Smooth muscle cell (in vitro differentiated cells): Measurements from ENCODE around the gene TNNI3K. TPM values are rescaled to one million over a fixed set of nuclear protein-coding genes. Genes with fewer than 3 reads are reported as not detected.

Experiments
- DNase-seq: peaks from one replicate; lab custom pipeline; 2025; ENCODE audit not compliant: unreplicated experiment; lab: John Stamatoyannopoulos, UW
- H2AFZ ChIP-seq: fragments of 200-600 bp; sonication (generic); 2 replicates; pipeline ENCODE4 v1.6.0; 2016; ENCODE audit warnings: antibody characterized with exemption, low read depth, mild to moderate bottlenecking
- H3F3A ChIP-seq: fragments of 200-600 bp; sonication (generic); 2 replicates; pipeline ENCODE4 v1.6.0; 2017; ENCODE audit warnings: antibody characterized with exemption, low read depth
- H3K27ac ChIP-seq: fragments of 200-600 bp; sonication (generic); 2 replicates; pipeline ENCODE4 v1.5.1; 2016; ENCODE audit warnings: low read depth, mild to moderate bottlenecking
- H3K27me3 ChIP-seq: fragments of 200-600 bp; sonication (generic); 2 replicates; pipeline ENCODE4 v1.6.1; 2016; ENCODE audit warnings: low read depth, mild to moderate bottlenecking
- H3K36me3 ChIP-seq: fragments of 200-600 bp; sonication (generic); 2 replicates; pipeline ENCODE4 v1.5.1; 2016; ENCODE audit warnings: low read depth
- H3K4me1 ChIP-seq: fragments of 200-600 bp; sonication (generic); 2 replicates; pipeline ENCODE4 v1.5.1; 2016; ENCODE audit warnings: low read depth
- H3K4me2 ChIP-seq: fragments of 200-600 bp; sonication (generic); 2 replicates; pipeline ENCODE4 v1.6.0; 2016; ENCODE audit warnings: mild to moderate bottlenecking
- H3K4me3 ChIP-seq: fragments of 200-600 bp; sonication (generic); 2 replicates; pipeline ENCODE4 v1.5.1; 2016; ENCODE audit warnings: mild to moderate bottlenecking
- H3K79me2 ChIP-seq: fragments of 200-600 bp; sonication (generic); 2 replicates; pipeline ENCODE4 v1.6.0; 2016; ENCODE audit warnings: low read depth, mild to moderate bottlenecking
- H3K9ac ChIP-seq: fragments of 200-600 bp; sonication (generic); 2 replicates; pipeline ENCODE4 v1.6.0; 2016; ENCODE audit warnings: low read depth
- H3K9me3 ChIP-seq: fragments of 200-600 bp; sonication (generic); replicated peaks from 2 replicates; pipeline ENCODE4 v1.5.1; 2016; ENCODE audit warnings: low read depth
- H4K20me1 ChIP-seq: fragments of 200-600 bp; sonication (generic); 2 replicates; pipeline ENCODE4 v1.6.0; 2016; ENCODE audit warnings: low read depth
- WGBS: methylation state at CpG from one replicate; pipeline ENCODE4 v1.1.7; 2016; ENCODE audit warnings: low lambda C conversion rate; 5-methylcytosine and 5-hydroxymethylcytosine counted together
- polyA plus RNA-seq: library from polyadenylated mRNA; unstranded; fragments of >200 nt; fragmentation: Nextera tagmentation; extraction: Ambion mirVana; gene quantifications from 2 replicates; pipeline ENCODE4 v1.2.1, GENCODE V29; 2016
- total RNA-seq: library from RNA; depleted of rRNA; stranded (reverse); fragments of >200 nt; gene quantifications from 2 replicates; pipeline ENCODE4 v1.2.3, GENCODE V29; 2014
- TF ChIP-seq, protein P1 (sequence below): fragments of 200-600 bp; sonication (generic); IDR thresholded peaks from 2 replicates; pipeline ENCODE4 v1.5.1; 2017; ENCODE audit warnings: borderline replicate concordance, mild to moderate bottlenecking, antibody characterized with exemption; ENCODE audit not compliant: insufficient read depth, poor library complexity, severe bottlenecking

TNNI3K gene
- total and polyA plus RNA-seq, 2 experiments from 2014 or later = 0.55 to 9.6 TPM

DNA sequence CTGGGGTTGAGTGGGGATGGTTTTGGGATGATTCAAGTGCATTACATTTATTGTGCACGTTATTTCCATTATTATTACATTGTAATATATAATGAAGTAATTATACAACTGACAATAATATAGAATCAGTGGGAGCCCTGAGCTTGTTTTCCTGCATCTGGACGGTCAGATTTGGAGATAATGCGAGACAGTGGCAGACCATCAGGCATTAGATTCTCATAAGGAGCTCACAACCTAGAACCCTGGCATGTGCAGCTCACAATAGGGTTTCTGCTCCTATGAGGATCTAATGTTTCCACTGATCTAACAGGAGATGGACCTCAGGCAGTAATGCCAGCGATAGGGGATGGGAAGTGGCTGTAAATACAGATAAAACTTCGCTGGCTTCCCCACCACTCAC is 355.1 kb downstream of the TNNI3K start:
- no peak overlapping the region for H2AFZ ChIP-seq
- WGBS = 87% methylated on average over 5 of the region's 5 CpGs
- H3K4me3 ChIP-seq = no peak overlapping the region
- H3K27me3 ChIP-seq = no peaks in the 10 kb centered on the region
- H3K36me3 ChIP-seq = no peaks in the 10 kb centered on the region
- no peak overlapping the region for H3K9ac ChIP-seq
- no peaks in the 10 kb centered on the region for H3K4me1 ChIP-seq
- no peaks in the 10 kb centered on the region for H3F3A ChIP-seq
- H3K27ac ChIP-seq = no peak overlapping the region
- DNase-seq = no peak
- TF ChIP-seq, protein P1, sequence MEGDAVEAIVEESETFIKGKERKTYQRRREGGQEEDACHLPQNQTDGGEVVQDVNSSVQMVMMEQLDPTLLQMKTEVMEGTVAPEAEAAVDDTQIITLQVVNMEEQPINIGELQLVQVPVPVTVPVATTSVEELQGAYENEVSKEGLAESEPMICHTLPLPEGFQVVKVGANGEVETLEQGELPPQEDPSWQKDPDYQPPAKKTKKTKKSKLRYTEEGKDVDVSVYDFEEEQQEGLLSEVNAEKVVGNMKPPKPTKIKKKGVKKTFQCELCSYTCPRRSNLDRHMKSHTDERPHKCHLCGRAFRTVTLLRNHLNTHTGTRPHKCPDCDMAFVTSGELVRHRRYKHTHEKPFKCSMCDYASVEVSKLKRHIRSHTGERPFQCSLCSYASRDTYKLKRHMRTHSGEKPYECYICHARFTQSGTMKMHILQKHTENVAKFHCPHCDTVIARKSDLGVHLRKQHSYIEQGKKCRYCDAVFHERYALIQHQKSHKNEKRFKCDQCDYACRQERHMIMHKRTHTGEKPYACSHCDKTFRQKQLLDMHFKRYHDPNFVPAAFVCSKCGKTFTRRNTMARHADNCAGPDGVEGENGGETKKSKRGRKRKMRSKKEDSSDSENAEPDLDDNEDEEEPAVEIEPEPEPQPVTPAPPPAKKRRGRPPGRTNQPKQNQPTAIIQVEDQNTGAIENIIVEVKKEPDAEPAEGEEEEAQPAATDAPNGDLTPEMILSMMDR = no peak
- no peaks in the 10 kb centered on the region for H3K79me2 ChIP-seq
- H3K4me2 ChIP-seq = no peak overlapping the region
- no peaks in the 10 kb centered on the region for H4K20me1 ChIP-seq
- no peaks in the 10 kb centered on the region for H3K9me3 ChIP-seq

DNA sequence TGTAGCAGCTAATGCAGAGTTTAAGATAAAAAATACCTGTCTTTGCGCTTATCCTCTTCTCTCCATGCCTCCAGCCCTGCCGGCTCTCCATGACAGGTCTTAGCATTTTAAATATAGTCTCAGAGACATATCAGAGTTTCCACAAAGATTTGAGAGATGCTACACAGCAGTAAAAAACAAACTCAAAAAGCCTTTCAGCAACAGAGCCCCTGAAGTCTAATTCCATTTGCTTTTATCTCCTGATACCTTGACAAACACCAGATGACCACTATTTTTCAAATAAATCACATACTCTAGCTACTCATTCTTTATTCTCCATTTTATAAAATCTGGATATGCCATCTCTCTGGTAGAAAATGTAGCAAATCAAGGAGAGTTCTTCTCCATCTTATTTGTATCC is 356.8 kb downstream of the TNNI3K start:
- DNase-seq = no peak
- Histone ChIP-seq H3K79me2 (no peaks in the 10 kb centered on the region), H3K36me3 (no peaks in the 10 kb centered on the region), H3K4me3 (no peak overlapping the region), H3F3A (no peaks in the 10 kb centered on the region), H3K9me3 (no peaks in the 10 kb centered on the region), H3K9ac (no peak overlapping the region), H2AFZ (no peak overlapping the region), H3K4me2 (no peak overlapping the region), H4K20me1 (no peaks in the 10 kb centered on the region), H3K4me1 (no peaks in the 10 kb centered on the region), H3K27me3 (no peaks in the 10 kb centered on the region), H3K27ac (no peak overlapping the region)
- 64% methylated on average over 2 of the region's 2 CpGs for WGBS
- TF ChIP-seq, protein P1 = no peak

GRCh38 chr1:74592580-74593355 is 357.6 kb downstream of the TNNI3K start:
- Histone ChIP-seq H4K20me1 (no peaks in the 10 kb centered on the region), H3K4me3 (no peak overlapping the region), H3K4me2 (no peak overlapping the region), H3K4me1 (no peaks in the 10 kb centered on the region), H3K9ac (no peak overlapping the region), H3K79me2 (no peaks in the 10 kb centered on the region), H3K9me3 (no peaks in the 10 kb centered on the region), H3K27ac (no peak overlapping the region), H3K27me3 (no peaks in the 10 kb centered on the region), H3K36me3 (no peaks in the 10 kb centered on the region), H3F3A (no peaks in the 10 kb centered on the region), H2AFZ (no peak overlapping the region)
- WGBS = 92% methylated on average over 5 of the region's 5 CpGs
- no peak for DNase-seq
- TF ChIP-seq, protein P1 = no peak

Other genes with a start within 250 kb of the TNNI3K start
- gene LRRIQ3, start 37.2 kb upstream of the TNNI3K start, total RNA-seq = 0.31 TPM in 1 of 2 replicates, not detected in the other
- not detected in 2 replicates for gene LRRIQ3, start 37.2 kb upstream of the TNNI3K start, polyA plus RNA-seq
- 7.1 and 9.7 TPM in 2 replicates for gene FPGT, start 37.1 kb upstream of the TNNI3K start, total RNA-seq
- gene FPGT, start 37.1 kb upstream of the TNNI3K start, polyA plus RNA-seq = 1.2 and 3.3 TPM in 2 replicates